Transverse colon (tissue), 4 donors: ENCODE data around the gene DPF3. TPM values are rescaled to one million over a fixed set of nuclear protein-coding genes. Genes with fewer than 3 reads are reported as not detected.

Source experiments
- DNase-seq: peaks from one replicate; pipeline ENCODE4 v3.0.0-alpha.2; 2019
- H3K27ac ChIP-seq, 4 donors: fragments of 200-600 bp; sonication (generic); 2 replicates each; pipeline ENCODE4 v1.5.1; 2016 to 2018; ENCODE audit warnings: inconsistent platforms in 4 of 4
- H3K27me3 ChIP-seq: fragments of 200-600 bp; sonication (generic); 2 replicates; pipeline ENCODE4 v1.5.1; 2017; ENCODE audit warnings: inconsistent platforms
- H3K36me3 ChIP-seq, 4 donors: fragments of 200-600 bp; sonication (generic); 2 replicates each; pipeline ENCODE4 v1.5.1; 2017 to 2019; ENCODE audit warnings: inconsistent platforms in 4 of 4
- H3K4me1 ChIP-seq, 4 donors: fragments of 200-600 bp; sonication (generic); 2 replicates each; pipeline ENCODE4 v1.5.1; 2017 to 2020; ENCODE audit warnings: inconsistent platforms in 4 of 4
- H3K4me3 ChIP-seq, 4 donors: fragments of 200-600 bp; sonication (generic); 1 replicate in 1 of 4; 2 replicates in 3 of 4; pipeline versions ENCODE4 v1.5.1 to v1.6.1; 2017 to 2019; ENCODE audit warnings: inconsistent platforms in 4 of 4
- H3K9me3 ChIP-seq, 2 donors: fragments of 200-600 bp; sonication (generic); 2 replicates each; pipeline ENCODE4 v1.5.1; 2017 to 2019; ENCODE audit warnings: inconsistent platforms in 2 of 2
- CTCF ChIP-seq, 5 experiments: fragments of 200-600 bp in 3 of 5; fragments of 450-650 bp in 2 of 5; sonication (generic) in 3 of 5; IDR thresholded peaks; 1 replicate in 2 of 5; 2 replicates in 3 of 5; pipeline ENCODE4 v1.5.1; 2016 to 2017; ENCODE audit warnings: antibody characterized with exemption in 5 of 5, inconsistent platforms in 3 of 5, mild to moderate bottlenecking in 2 of 5, moderate library complexity in 1 of 5
- EP300 ChIP-seq: sonication (generic); formaldehyde crosslinking; IDR thresholded peaks from one replicate; pipeline ENCODE4 v1.6.1; 2017; ENCODE audit warnings: antibody characterized with exemption, low read depth
- POLR2A ChIP-seq: fragments of 450-650 bp; IDR thresholded peaks from one replicate; pipeline ENCODE4 v1.6.1; 2016; ENCODE audit warnings: antibody characterized with exemption, mild to moderate bottlenecking, moderate library complexity
- POLR2AphosphoS5 ChIP-seq, 3 donors: sonication (generic); formaldehyde crosslinking; IDR thresholded peaks; one replicate each; pipeline ENCODE4 v1.6.1; 2016; ENCODE audit warnings: antibody characterized with exemption in 3 of 3
- WGBS, 2 donors: methylation state at CpG; one replicate each; pipeline ENCODE4 v1.1.5; 2018; ENCODE audit warnings: low coverage in 1 of 2; 5-methylcytosine and 5-hydroxymethylcytosine counted together
- in situ Hi-C, 4 donors: fragments of 200-750 bp; cut with MboI; loops; one replicate each; pipeline versions ENCODE4 v1.15.0 to v1.15.1; 2017; ENCODE audit warnings: low sequenced_read_pairs in 3 of 4, low pct_ligation_motif_present in 1 of 4, low pct_unique_long_range_greater_than_20kb in 1 of 4
- intact Hi-C: fragments of 100-400 bp; cut with DNase I; formaldehyde crosslinking; loops from one replicate; pipeline ENCODE4 v1.15.1; 2023; ENCODE audit warnings: low total_unique reads
- total RNA-seq, 4 donors: library from RNA; depleted of rRNA; stranded (reverse); fragments of >200 nt; gene quantifications; one replicate each; pipeline ENCODE4 v1.1.0, GENCODE V29; 2016

Gene DPF3
- total RNA-seq: 10 to 100 TPM in 2 of 4 donors, 1 to 10 TPM in 2; 7.1 to 23.5 (median 10.9) TPM

- intact Hi-C loops (loop anchor here (5.0 kb wide), 1 partner anchor 81 kb away; no protein-coding TSS in a partner anchor), in situ Hi-C loops (loop anchor here in 1 of 4 donors (10.0 kb wide), 1 partner anchor 379 kb away; no protein-coding TSS in a partner anchor)
- no peaks in the 10 kb centered on the region for H3K9me3 ChIP-seq
- DNase-seq: peak; percentile 98
- H3K27ac ChIP-seq: peak within 1 kb of the TSS; percentile 62 to 82 (median 79)
- H3K4me1 ChIP-seq: peaks cover 10 to 29% (median 22%) of the 10 kb centered on the region in 4 donors
- peak; percentile 9 to 74 (median 68) for TF ChIP-seq POLR2AphosphoS5 (IDR thresholded peaks at IDR 0.05)
- no peak for TF ChIP-seq CTCF (IDR thresholded peaks at IDR 0.05)
- 0 to 1% methylated on average over 8 to 45 of the region's 54 CpGs for WGBS, 2 donors
- H3K36me3 ChIP-seq: no peaks in the 10 kb centered on the region
- H3K4me3 ChIP-seq: peak within 1 kb of the TSS; percentile 64 to 94 (median 76)
- H3K27me3 ChIP-seq: peaks cover 42% of the 10 kb centered on the region
Observed at GRCh38 chr14:72893636-72894322, at the start of gene DPF3. DPF3 (minus strand) TSS chr14:72894101; CDS start chr14:72894088, 13 bp downstream.

- in situ Hi-C loops: loop anchor here in 2 of 4 donors (10.0 kb wide), 1 partner anchor 428 kb away; no protein-coding TSS in a partner anchor
- TF ChIP-seq EP300 (no peak), POLR2AphosphoS5 (IDR thresholded peaks at IDR 0.05) (no peak), CTCF (IDR thresholded peaks at IDR 0.05) (no peak), POLR2A (no peak)
- H3K27ac ChIP-seq: no peak overlapping the region
- DNase-seq: no peak
- WGBS, 2 donors: 69 to 93% methylated on average over 3 to 14 of the region's 14 CpGs
- H3K36me3 ChIP-seq: peaks cover 0 to 20% (median 7%) of the 10 kb centered on the region in 4 donors
- no peaks in the 10 kb centered on the region for H3K4me1 ChIP-seq
- no peaks in the 10 kb centered on the region for H3K27me3 ChIP-seq
- no peaks in the 10 kb centered on the region for H3K9me3 ChIP-seq
- intact Hi-C loops: no loop called here
- no peak overlapping the region for H3K4me3 ChIP-seq
Observed at GRCh38 chr14:72942934-72943333, 49.0 kb upstream of the DPF3 start.

- TF ChIP-seq POLR2AphosphoS5 (IDR thresholded peaks at IDR 0.05) (no peak), CTCF (IDR thresholded peaks at IDR 0.05) (no peak), POLR2A (no peak), EP300 (no peak)
- H3K27ac ChIP-seq: no peak overlapping the region
- intact Hi-C loops: no loop called here
- no peaks in the 10 kb centered on the region for H3K9me3 ChIP-seq
- no peak for DNase-seq
- WGBS, 2 donors: 73 to 78% methylated on average over 12 of the region's 12 CpGs
- H3K36me3 ChIP-seq: peaks cover 0 to 20% (median 7%) of the 10 kb centered on the region in 4 donors
- no peaks in the 10 kb centered on the region for H3K27me3 ChIP-seq
- H3K4me3 ChIP-seq: no peak overlapping the region
- in situ Hi-C loops: loop anchor here in 2 of 4 donors (10.0 kb wide), 1 partner anchor 427 kb away; no protein-coding TSS in a partner anchor
- no peaks in the 10 kb centered on the region for H3K4me1 ChIP-seq
Observed at GRCh38 chr14:72941286-72941985, 47.5 kb upstream of the DPF3 start.

- Histone ChIP-seq H3K9me3 (no peaks in the 10 kb centered on the region), H3K27ac (no peak overlapping the region), H3K36me3 (peaks cover 0 to 20% (median 7%) of the 10 kb centered on the region in 4 donors), H3K4me3 (no peak overlapping the region), H3K27me3 (no peaks in the 10 kb centered on the region), H3K4me1 (no peaks in the 10 kb centered on the region)
- intact Hi-C loops: no loop called here
- no peak for DNase-seq
- no peak for TF ChIP-seq POLR2A
- no peak for TF ChIP-seq POLR2AphosphoS5 (IDR thresholded peaks at IDR 0.05)
- TF ChIP-seq CTCF (IDR thresholded peaks at IDR 0.05): no peak
- TF ChIP-seq EP300: no peak
- in situ Hi-C loops: loop anchor here in 2 of 4 donors (10.0 kb wide), 1 partner anchor 425 kb away; no protein-coding TSS in a partner anchor
- 92% methylated on average over 13 of the region's 13 CpGs; no CpG with 5 or more reads in 1 of the 2 donors for WGBS, 2 donors
Observed at GRCh38 chr14:72939630-72940029, 45.7 kb upstream of the DPF3 start.
